HG03159 (cell line): ENCODE results near the gene PPP2R3A.
"Not testable (repeated sequence)": the region's sequence is repeated elsewhere in the genome, so short reads cannot be mapped to it uniquely, and the experiment has no call there.

ENCODE experiments used
- ATAC-seq: cut with Tn5 transposase; IDR thresholded peaks from one replicate; pipeline ENCODE4 v1.9.1; 2021; ENCODE audit warnings: mild to moderate bottlenecking, moderate library complexity; ENCODE audit not compliant: unreplicated experiment

Gene PPP2R3A

GRCh38 chr3:136078421-136079364 is 113.2 kb downstream of the PPP2R3A start:
- no peak for ATAC-seq

- ATAC-seq, result not testable (repeated sequence)
Measured at GRCh38 chr3:136083641-136084382, 118.3 kb downstream of the PPP2R3A start.

- not testable (repeated sequence) for ATAC-seq
Measured at GRCh38 chr3:136085067-136085466, 119.5 kb downstream of the PPP2R3A start.

GRCh38 chr3:136093771-136094170 is 128.2 kb downstream of the PPP2R3A start:
- ATAC-seq, result no peak

- ATAC-seq, result no peak
Measured at GRCh38 chr3:136105044-136105443, 139.5 kb downstream of the PPP2R3A start.

- no peak for ATAC-seq
Measured at GRCh38 chr3:136106101-136106500, 140.6 kb downstream of the PPP2R3A start.

GRCh38 chr3:136109499-136109898 is 144.0 kb downstream of the PPP2R3A start:
- peak; percentile 94 for ATAC-seq

- ATAC-seq, result no peak
Measured at GRCh38 chr3:136110481-136110880, 145.0 kb downstream of the PPP2R3A start.

- ATAC-seq, result no peak
Measured at GRCh38 chr3:136114421-136114820, 148.9 kb downstream of the PPP2R3A start.

GRCh38 chr3:136119332-136119731 is 153.8 kb downstream of the PPP2R3A start:
- not testable (repeated sequence) for ATAC-seq

GRCh38 chr3:136119783-136120182 is 154.3 kb downstream of the PPP2R3A start:
- ATAC-seq, result not testable (repeated sequence)

GRCh38 chr3:136120373-136121348 is 155.1 kb downstream of the PPP2R3A start:
- ATAC-seq, result peak; percentile 70

- no peak for ATAC-seq
Measured at GRCh38 chr3:136122006-136122405, 156.5 kb downstream of the PPP2R3A start.

GRCh38 chr3:136131647-136132046 is 166.1 kb downstream of the PPP2R3A start:
- ATAC-seq, result not testable (repeated sequence)

GRCh38 chr3:136134091-136134490 is 168.6 kb downstream of the PPP2R3A start:
- no peak for ATAC-seq

GRCh38 chr3:136135039-136135802 is 169.7 kb downstream of the PPP2R3A start:
- no peak for ATAC-seq

- no peak for ATAC-seq
Measured at GRCh38 chr3:136136454-136136853, 170.9 kb downstream of the PPP2R3A start.

- ATAC-seq, result no peak
Measured at GRCh38 chr3:136141291-136141785, 175.8 kb downstream of the PPP2R3A start.

- ATAC-seq, result no peak
Measured at GRCh38 chr3:136141891-136142290, 176.4 kb downstream of the PPP2R3A start.

GRCh38 chr3:136142592-136142991 is 177.1 kb downstream of the PPP2R3A start:
- ATAC-seq, result no peak
